Measurements from ENCODE around the gene BRD3.

GRCh38 chr9:134028076-134028475 lies 39.8 kb downstream of the BRD3 start:
- no peak for TF ChIP-seq POLR2A (IDR thresholded peaks at IDR 0.05; ENCODE audit: low read depth, low read length)
- no peak for TF ChIP-seq POLR2AphosphoS5 (IDR thresholded peaks at IDR 0.05; ENCODE audit: low read depth, low read length)

All from GM12892 (cell line).